GM12864 (cell line): Measurements from ENCODE around the gene NR2F1-AS1.

Experiments
- DNase-seq: peaks from one replicate; pipeline ENCODE4 v3.0.0-alpha.2; 2011; ENCODE audit warnings: low read depth
- H3K4me3 ChIP-seq: 2 replicates; pipeline ENCODE4 v1.5.1; 2011; ENCODE audit warnings: mild to moderate bottlenecking, low read depth, low read length, control low read depth
- TF ChIP-seq, protein P1 (sequence below): IDR thresholded peaks from 2 replicates; pipeline ENCODE4 v1.5.1; 2011; ENCODE audit warnings: low read depth, mild to moderate bottlenecking, moderate library complexity, low read length, control low read depth, inconsistent platforms; ENCODE audit errors: missing control alignments

The NR2F1-AS1 gene

GRCh38 chr5:93430673-93431199, 150.3 kb downstream of the NR2F1-AS1 start:
- no peak overlapping the region for H3K4me3 ChIP-seq
- TF ChIP-seq, protein P1, sequence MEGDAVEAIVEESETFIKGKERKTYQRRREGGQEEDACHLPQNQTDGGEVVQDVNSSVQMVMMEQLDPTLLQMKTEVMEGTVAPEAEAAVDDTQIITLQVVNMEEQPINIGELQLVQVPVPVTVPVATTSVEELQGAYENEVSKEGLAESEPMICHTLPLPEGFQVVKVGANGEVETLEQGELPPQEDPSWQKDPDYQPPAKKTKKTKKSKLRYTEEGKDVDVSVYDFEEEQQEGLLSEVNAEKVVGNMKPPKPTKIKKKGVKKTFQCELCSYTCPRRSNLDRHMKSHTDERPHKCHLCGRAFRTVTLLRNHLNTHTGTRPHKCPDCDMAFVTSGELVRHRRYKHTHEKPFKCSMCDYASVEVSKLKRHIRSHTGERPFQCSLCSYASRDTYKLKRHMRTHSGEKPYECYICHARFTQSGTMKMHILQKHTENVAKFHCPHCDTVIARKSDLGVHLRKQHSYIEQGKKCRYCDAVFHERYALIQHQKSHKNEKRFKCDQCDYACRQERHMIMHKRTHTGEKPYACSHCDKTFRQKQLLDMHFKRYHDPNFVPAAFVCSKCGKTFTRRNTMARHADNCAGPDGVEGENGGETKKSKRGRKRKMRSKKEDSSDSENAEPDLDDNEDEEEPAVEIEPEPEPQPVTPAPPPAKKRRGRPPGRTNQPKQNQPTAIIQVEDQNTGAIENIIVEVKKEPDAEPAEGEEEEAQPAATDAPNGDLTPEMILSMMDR, result no peak
- no peak for DNase-seq

DNA sequence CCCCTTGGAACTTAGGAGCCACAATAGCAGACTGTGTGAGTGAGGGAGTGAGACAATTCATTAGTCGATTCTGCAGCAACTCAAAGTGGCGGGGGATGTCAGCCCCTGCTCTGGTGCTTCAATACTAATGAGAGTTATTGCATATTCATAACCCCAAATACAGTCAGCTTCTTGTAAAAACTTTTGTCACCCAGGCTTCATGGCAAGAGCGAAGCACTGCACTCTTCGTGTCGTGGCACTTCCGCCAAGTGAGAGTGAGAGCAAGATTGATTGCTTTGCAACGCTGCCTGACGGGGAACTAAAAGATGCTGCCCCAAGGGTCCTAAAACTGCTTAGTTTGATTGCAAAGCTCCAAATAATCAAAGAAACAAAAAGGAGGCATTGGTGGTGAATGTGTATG, 150.9 kb downstream of the NR2F1-AS1 start:
- TF ChIP-seq, protein P1, result no peak
- H3K4me3 ChIP-seq, result no peak overlapping the region
- no peak for DNase-seq

GRCh38 chr5:93428868-93429267, 152.2 kb downstream of the NR2F1-AS1 start:
- no peak overlapping the region for H3K4me3 ChIP-seq
- TF ChIP-seq, protein P1, result no peak
- DNase-seq, result no peak

DNA sequence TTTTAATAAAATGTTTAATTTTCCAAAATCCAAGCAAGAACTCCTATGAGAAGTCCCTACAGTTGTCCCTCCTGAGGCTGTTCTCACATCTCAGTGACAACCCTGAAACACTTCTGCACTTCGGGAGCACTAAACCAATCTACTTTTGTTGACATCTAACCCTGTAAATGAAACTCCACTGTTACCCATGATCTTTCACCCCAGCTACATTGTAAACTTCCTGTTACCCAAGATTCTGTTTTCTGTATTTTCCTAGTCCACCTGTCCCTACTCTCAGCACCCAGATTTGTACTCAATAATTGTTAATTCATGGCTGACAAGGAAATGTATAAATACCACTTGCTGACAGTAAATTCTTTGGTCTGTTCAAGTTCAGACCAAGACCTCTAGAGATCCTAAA, 153.7 kb downstream of the NR2F1-AS1 start:
- TF ChIP-seq, protein P1, result no peak
- DNase-seq, result no peak
- no peak overlapping the region for H3K4me3 ChIP-seq

GRCh38 chr5:93425096-93425495, 155.9 kb downstream of the NR2F1-AS1 start:
- DNase-seq, result no peak
- TF ChIP-seq, protein P1, result no peak
- no peak overlapping the region for H3K4me3 ChIP-seq

- DNase-seq, result no peak
- TF ChIP-seq, protein P1, result no peak
- no peak overlapping the region for H3K4me3 ChIP-seq
These were observed 157.7 kb downstream of the NR2F1-AS1 start for GRCh38 chr5:93423300-93423699.

- TF ChIP-seq, protein P1, result no peak
- no peak overlapping the region for H3K4me3 ChIP-seq
- DNase-seq, result no peak
These were observed 158.3 kb downstream of the NR2F1-AS1 start for GRCh38 chr5:93422652-93423280.
